HG03139 (cell line): ENCODE results near the gene IL16.
"Not testable (repeated sequence)": the region's sequence is repeated elsewhere in the genome, so short reads cannot be mapped to it uniquely, and the experiment has no call there.

ENCODE experiments used
- ATAC-seq: cut with Tn5 transposase; IDR thresholded peaks from one replicate; pipeline ENCODE4 v1.9.1; 2021; ENCODE audit not compliant: unreplicated experiment

The IL16 gene

GRCh38 chr15:81199031-81199779 is 2.5 kb downstream of the IL16 start:
- no peak for ATAC-seq

- ATAC-seq, result no peak
These were observed 9.3 kb downstream of the IL16 start for GRCh38 chr15:81206018-81206417.

GRCh38 chr15:81207987-81208386 is 11.3 kb downstream of the IL16 start:
- not testable (repeated sequence) for ATAC-seq

GRCh38 chr15:81209635-81210034 is 13.0 kb downstream of the IL16 start:
- ATAC-seq, result no peak

GRCh38 chr15:81211376-81211775 is 14.7 kb downstream of the IL16 start:
- ATAC-seq, result no peak

GRCh38 chr15:81213982-81214381 is 17.3 kb downstream of the IL16 start:
- ATAC-seq, result no peak

GRCh38 chr15:81215531-81215930 is 18.9 kb downstream of the IL16 start:
- no peak for ATAC-seq

- no peak for ATAC-seq
These were observed 19.3 kb downstream of the IL16 start for GRCh38 chr15:81215983-81216382.

GRCh38 chr15:81216422-81216821 is 19.7 kb downstream of the IL16 start:
- ATAC-seq, result no peak

- ATAC-seq, result no peak
These were observed 24.8 kb downstream of the IL16 start for GRCh38 chr15:81221449-81221848.

GRCh38 chr15:81222007-81222406 is 25.3 kb downstream of the IL16 start:
- no peak for ATAC-seq

GRCh38 chr15:81223346-81223971 is 26.8 kb downstream of the IL16 start:
- ATAC-seq, result no peak

GRCh38 chr15:81224232-81224631 is 27.6 kb downstream of the IL16 start:
- no peak for ATAC-seq

- ATAC-seq, result no peak
These were observed 28.5 kb downstream of the IL16 start for GRCh38 chr15:81225161-81225671.

- no peak for ATAC-seq
These were observed 31.0 kb downstream of the IL16 start for GRCh38 chr15:81227716-81228115.

- ATAC-seq, result no peak
These were observed 32.9 kb downstream of the IL16 start for GRCh38 chr15:81229586-81229985.

GRCh38 chr15:81235276-81236123 is 38.8 kb downstream of the IL16 start:
- no peak for ATAC-seq

- ATAC-seq, result no peak
These were observed 42.5 kb downstream of the IL16 start for GRCh38 chr15:81239190-81239589.

- ATAC-seq, result no peak
These were observed 46.1 kb downstream of the IL16 start for GRCh38 chr15:81242778-81243177.

- ATAC-seq, result no peak
These were observed 47.6 kb downstream of the IL16 start for GRCh38 chr15:81244306-81244705.

- ATAC-seq, result no peak
These were observed 57.2 kb downstream of the IL16 start for GRCh38 chr15:81253846-81254245.
